ENCODE data around the gene POU5F1. TPM values are rescaled to one million over a fixed set of nuclear protein-coding genes. Genes with fewer than 3 reads are reported as not detected.

POU5F1 gene
- total RNA-seq (2014; rRNA removed; shearing (Covaris generic)): 0.21 TPM in 1 of 2 replicates, not detected in the other

GRCh38 chr6:31170600-31170881 lies at the start of gene POU5F1:
Gene POU5F1, minus strand, starts transcription at chr6:31170682. Its CDS starts 62 bp downstream, at chr6:31170620.

GRCh38 chr6:31158140-31158862 lies 12.2 kb downstream of the POU5F1 start, which contains the start of gene TCF19:
Gene TCF19, plus strand, starts transcription at chr6:31158589. Its CDS starts 881 bp downstream, at chr6:31159470.

DNA sequence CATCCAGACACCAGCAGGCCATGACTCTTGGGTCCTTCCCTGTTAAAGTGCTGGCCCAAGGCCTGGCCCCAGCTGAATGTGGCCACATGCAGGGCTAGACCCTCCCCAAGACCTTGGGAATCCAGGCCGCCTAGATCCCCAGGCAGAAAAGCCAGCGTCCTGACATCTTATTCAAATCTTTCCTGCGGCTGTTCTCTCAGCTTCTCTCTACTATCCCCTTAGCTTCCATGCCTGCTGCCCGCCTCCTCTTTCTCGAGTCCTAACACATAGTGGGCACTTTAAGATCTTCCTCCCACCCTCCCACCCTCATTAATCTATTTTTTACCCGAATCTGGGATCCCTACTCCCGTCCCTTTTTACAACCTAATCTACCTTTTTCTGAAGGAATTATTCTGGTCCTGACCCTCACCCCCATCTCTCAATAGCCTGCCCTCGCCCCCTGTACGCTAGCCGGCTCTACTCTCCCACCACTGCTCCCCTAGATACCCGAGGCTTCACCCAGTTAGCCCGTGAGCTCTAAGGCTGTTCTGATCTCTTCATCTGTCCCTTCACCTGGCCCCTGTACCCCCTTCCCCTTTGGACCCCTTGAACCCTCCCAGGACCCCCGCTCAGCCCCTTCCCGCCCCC lies 12.9 kb downstream of the POU5F1 start, which contains the start of gene CCHCR1:
Gene CCHCR1, minus strand, starts transcription at position 290 of the 627 bp plus-strand sequence. Its CDS starts 202 bp downstream, at position 88.

GRCh38 chr6:31138982-31139381 lies 31.5 kb downstream of the POU5F1 start, which contains the start of gene PSORS1C2:
Gene PSORS1C2, minus strand, starts transcription at chr6:31139066. Its CDS starts 40 bp downstream, at chr6:31139026.

GRCh38 chr6:31120151-31120915 lies 50.1 kb downstream of the POU5F1 start, which contains the start of gene CDSN:
Gene CDSN, minus strand, starts transcription at chr6:31120446. Its CDS starts 27 bp downstream, at chr6:31120419.

GRCh38 chr6:31114541-31114878 lies 56.0 kb downstream of the POU5F1 start, which contains the start of gene PSORS1C1:
Gene PSORS1C1, plus strand, starts transcription at chr6:31114800. Its CDS starts 14,833 bp downstream, at chr6:31129633.

Small RNA genes within 50 kb of the gene (small RNA-seq; reads per million reads assigned to genes)
- not detected for gene POLR2LP1

Other genes starting within 250 kb of the POU5F1 start
- not detected in 2 replicates for gene SFTA2, start 238.5 kb downstream of the POU5F1 start, total RNA-seq (2014; rRNA removed; shearing (Covaris generic))
- gene MUCL3, start 229.7 kb downstream of the POU5F1 start, total RNA-seq (2014; rRNA removed; shearing (Covaris generic)): not detected in 2 replicates
- not detected in 2 replicates for gene MUC21, start 187.0 kb downstream of the POU5F1 start, total RNA-seq (2014; rRNA removed; shearing (Covaris generic))
- not detected in 2 replicates for gene MUC22, start 160.2 kb downstream of the POU5F1 start, total RNA-seq (2014; rRNA removed; shearing (Covaris generic))
- gene C6orf15, start 58.1 kb downstream of the POU5F1 start, total RNA-seq (2014; rRNA removed; shearing (Covaris generic)): not detected in 2 replicates
- gene PSORS1C1, start 55.9 kb downstream of the POU5F1 start, total RNA-seq (2014; rRNA removed; shearing (Covaris generic)): 1.1 and 8.5 TPM in 2 replicates
- not detected in 2 replicates for gene CDSN, start 50.2 kb downstream of the POU5F1 start, total RNA-seq (2014; rRNA removed; shearing (Covaris generic))
- not detected in 2 replicates for gene PSORS1C2, start 31.6 kb downstream of the POU5F1 start, total RNA-seq (2014; rRNA removed; shearing (Covaris generic))
- 16.3 and 19.2 TPM in 2 replicates for gene CCHCR1, start 12.9 kb downstream of the POU5F1 start, total RNA-seq (2014; rRNA removed; shearing (Covaris generic))
- 32.8 and 38.1 TPM in 2 replicates for gene TCF19, start 12.1 kb downstream of the POU5F1 start, total RNA-seq (2014; rRNA removed; shearing (Covaris generic))
- gene HLA-C, start 101.4 kb upstream of the POU5F1 start, total RNA-seq (2014; rRNA removed; shearing (Covaris generic)): 169 and 216 TPM in 2 replicates
- 167 and 231 TPM in 2 replicates for gene HLA-B, start 186.5 kb upstream of the POU5F1 start, total RNA-seq (2014; rRNA removed; shearing (Covaris generic))
- 9.9 and 12.0 TPM in 2 replicates for gene MICA, start 232.9 kb upstream of the POU5F1 start, total RNA-seq (2014; rRNA removed; shearing (Covaris generic))

All from A375 (cell line).